B cell (primary cell): ENCODE data around the gene SH2D3C.

ENCODE experiments used
- EZH2 ChIP-seq: IDR thresholded peaks from 2 replicates; pipeline ENCODE4 v1.6.1; 2012; ENCODE audit warnings: borderline replicate concordance, low read depth, mild to moderate bottlenecking, moderate library complexity, low read length; ENCODE audit not compliant: insufficient read depth, poor library complexity, severe bottlenecking
- TF ChIP-seq, protein P1 (sequence below): fragments of 200-600 bp; IDR thresholded peaks from one replicate; pipeline ENCODE4 v1.8.0; 2022; ENCODE audit warnings: antibody characterized with exemption, mild to moderate bottlenecking

DNA sequence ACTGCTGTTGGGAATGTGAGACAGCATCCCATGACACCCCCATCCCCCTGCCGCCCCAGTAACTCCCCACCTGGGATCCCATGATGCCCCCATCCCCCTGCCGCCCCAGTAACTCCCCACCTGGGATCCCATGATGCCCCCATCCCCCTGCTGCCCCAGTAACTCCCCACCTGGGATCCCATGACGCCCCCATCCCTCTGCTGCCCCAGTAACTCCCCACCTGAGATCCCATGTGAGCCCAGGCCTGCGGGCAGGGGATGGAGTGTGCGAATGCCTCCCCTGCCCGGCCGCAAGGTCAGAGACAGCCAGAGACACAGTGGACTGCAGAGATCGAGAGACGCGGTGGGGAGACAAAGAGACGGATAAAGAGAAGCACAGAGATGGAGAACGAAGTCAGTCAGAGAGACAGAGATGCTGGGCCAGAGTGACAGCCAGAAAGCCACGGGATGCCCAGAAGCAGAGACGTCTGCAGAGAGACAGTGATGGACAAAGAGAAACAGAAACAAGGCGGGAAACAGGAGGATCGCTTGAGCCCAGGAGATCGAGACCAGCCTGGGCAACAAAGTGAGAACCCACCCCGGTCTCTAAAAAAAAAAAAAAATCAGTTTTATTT is 992 bp downstream of the SH2D3C start:
- TF ChIP-seq, protein P1, sequence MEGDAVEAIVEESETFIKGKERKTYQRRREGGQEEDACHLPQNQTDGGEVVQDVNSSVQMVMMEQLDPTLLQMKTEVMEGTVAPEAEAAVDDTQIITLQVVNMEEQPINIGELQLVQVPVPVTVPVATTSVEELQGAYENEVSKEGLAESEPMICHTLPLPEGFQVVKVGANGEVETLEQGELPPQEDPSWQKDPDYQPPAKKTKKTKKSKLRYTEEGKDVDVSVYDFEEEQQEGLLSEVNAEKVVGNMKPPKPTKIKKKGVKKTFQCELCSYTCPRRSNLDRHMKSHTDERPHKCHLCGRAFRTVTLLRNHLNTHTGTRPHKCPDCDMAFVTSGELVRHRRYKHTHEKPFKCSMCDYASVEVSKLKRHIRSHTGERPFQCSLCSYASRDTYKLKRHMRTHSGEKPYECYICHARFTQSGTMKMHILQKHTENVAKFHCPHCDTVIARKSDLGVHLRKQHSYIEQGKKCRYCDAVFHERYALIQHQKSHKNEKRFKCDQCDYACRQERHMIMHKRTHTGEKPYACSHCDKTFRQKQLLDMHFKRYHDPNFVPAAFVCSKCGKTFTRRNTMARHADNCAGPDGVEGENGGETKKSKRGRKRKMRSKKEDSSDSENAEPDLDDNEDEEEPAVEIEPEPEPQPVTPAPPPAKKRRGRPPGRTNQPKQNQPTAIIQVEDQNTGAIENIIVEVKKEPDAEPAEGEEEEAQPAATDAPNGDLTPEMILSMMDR = no peak
- TF ChIP-seq EZH2 = no peak
